ENCODE data around the gene RAB40C. TPM values are rescaled to one million over a fixed set of nuclear protein-coding genes. Genes with fewer than 3 reads are reported as not detected.
A peak's percentile ranks its signal among the peaks of the same experiment; 100 is the strongest.

Gene RAB40C
- total and polyA plus RNA-seq, 9 of the 15 experiments (the other 6 are each of a cell fraction or from before 2014, with no cell fraction given): 0.17 to 23.4 (median 8.7) TPM

- peak; percentile 68; the same call in 1 of the 2 replicates for TF ChIP-seq MBD2 (IDR thresholded peaks at IDR 0.05; ENCODE audit: borderline replicate concordance, low read depth)
- peak; percentile 83 for TF ChIP-seq FIP1L1 (IDR thresholded peaks at IDR 0.05; ENCODE audit: low read depth, low read length, poor library complexity, severe bottlenecking)
- no peak for TF ChIP-seq ZNF316 (IDR thresholded peaks at IDR 0.05)
- peak; percentile 28 to 62; a peak in 2 of 4 replicates for TF ChIP-seq MNT (conservative IDR thresholded peaks at IDR 0.05)
- peak; percentile 61 for TF ChIP-seq POLR2B (IDR thresholded peaks at IDR 0.05; ENCODE audit: low read depth, partially characterized antibody)
- no peak for TF ChIP-seq CBX1 (IDR thresholded peaks at IDR 0.05; ENCODE audit: low read depth)
- TF ChIP-seq NCOA2 (IDR thresholded peaks at IDR 0.05; ENCODE audit: partially characterized antibody in 2 of 2): no peak
- TF ChIP-seq CREM (IDR thresholded peaks at IDR 0.05; ENCODE audit: low read depth): peak; percentile 75
- TF ChIP-seq SNRNP70 (optimal IDR thresholded peaks at IDR 0.05; ENCODE audit: low read depth, low read length): no peak
- TF ChIP-seq KAT2B (IDR thresholded peaks at IDR 0.05; ENCODE audit: low read depth, low read length): peak; percentile 60
- TF ChIP-seq THRAP3 (IDR thresholded peaks at IDR 0.05; ENCODE audit: borderline replicate concordance): no peak
- no peak for TF ChIP-seq DNMT1 (IDR thresholded peaks at IDR 0.05)
- no peak for TF ChIP-seq ZNF12 (CRISPR knock-in tag; IDR thresholded peaks at IDR 0.05)
- TF ChIP-seq ZNF197 (CRISPR knock-in tag; IDR thresholded peaks at IDR 0.05; ENCODE audit: low read depth): 0 out of 2 replicates have a peak, but pooled peaks have one; percentile 57
- TF ChIP-seq SIX5 (IDR thresholded peaks at IDR 0.05; ENCODE audit: borderline replicate concordance in 1 of 2, insufficient read depth in 1 of 2, low read depth in 1 of 2, low read length in 2 of 2): peak; percentile 16 to 33; a peak in 1 of 4 replicates
- TF ChIP-seq ZNF79 (CRISPR knock-in tag; IDR thresholded peaks at IDR 0.05; ENCODE audit: low read depth): no peak
- TF ChIP-seq TOE1 (IDR thresholded peaks at IDR 0.05; ENCODE audit: borderline replicate concordance): no peak
- TF ChIP-seq TOE1 (CRISPR knock-in tag; IDR thresholded peaks at IDR 0.05; ENCODE audit: borderline replicate concordance, low read depth): no peak
- TF ChIP-seq TCF3 (CRISPR knock-in tag; IDR thresholded peaks at IDR 0.05): peak; percentile 59; the same call in 1 of the 2 replicates
- TF ChIP-seq FOXK1 (CRISPR knock-in tag; IDR thresholded peaks at IDR 0.05; ENCODE audit: borderline replicate concordance): no peak
- TF ChIP-seq FOSL1 (tag; conservative IDR thresholded peaks at IDR 0.05): 0 out of 2 replicates have a peak, but pooled peaks have one; percentile 23
- TF ChIP-seq CHD1 (IDR thresholded peaks at IDR 0.05; ENCODE audit: low read length): no peak
- no peak for TF ChIP-seq MCM2 (IDR thresholded peaks at IDR 0.05; ENCODE audit: low read depth)
- TF ChIP-seq KAT7 (CRISPR knock-in tag; IDR thresholded peaks at IDR 0.05; ENCODE audit: borderline replicate concordance): peak; percentile 97; the same call in 1 of the 2 replicates
- no peak for TF ChIP-seq PPARD (CRISPR knock-in tag; IDR thresholded peaks at IDR 0.05)
- no peak for TF ChIP-seq BRCA1 (IDR thresholded peaks at IDR 0.05)
- no peak for TF ChIP-seq BRCA1 (CRISPR knock-in tag; IDR thresholded peaks at IDR 0.05)
- TF ChIP-seq ETV5 (CRISPR knock-in tag; IDR thresholded peaks at IDR 0.05; ENCODE audit: low read depth): peak; percentile 94
- peak; percentile 60 for TF ChIP-seq RBBP5 (IDR thresholded peaks at IDR 0.05; ENCODE audit: borderline replicate concordance, insufficient read depth, low read length, poor library complexity, severe bottlenecking)
- no peak for TF ChIP-seq TCFL5 (CRISPR knock-in tag; conservative IDR thresholded peaks at IDR 0.05)
Observed at GRCh38 chr16:667780-668518, 78.1 kb downstream of the RAB40C start, which contains the start of gene RHOT2 (continued).
